ENCODE results near the gene AMT. TPM values are rescaled to one million over a fixed set of nuclear protein-coding genes. Genes with fewer than 3 reads are reported as not detected.
A peak's percentile ranks its signal among the peaks of the same experiment; 100 is the strongest.

The AMT gene
- total and polyA plus RNA-seq, 2 of the 13 experiments (the other 11 are each of a cell fraction or from before 2014, with no cell fraction given), result 35.3 to 59.0 TPM

GRCh38 chr3:49454458-49454857, 32.2 kb upstream of the AMT start (continued):
- TF ChIP-seq ARID5B (CRISPR knock-in tag; IDR thresholded peaks at IDR 0.05) (0 out of 2 replicates have a peak, but pooled peaks have one; percentile 20), ZNF205 (CRISPR knock-in tag; IDR thresholded peaks at IDR 0.05) (no peak), MBNL3 (CRISPR knock-in tag; conservative IDR thresholded peaks at IDR 0.05) (no peak), ZNF784 (CRISPR knock-in tag; IDR thresholded peaks at IDR 0.05; ENCODE audit: borderline replicate concordance) (no peak), ZBTB26 (CRISPR knock-in tag; IDR thresholded peaks at IDR 0.05; ENCODE audit: borderline replicate concordance) (no peak), STAT5B (CRISPR knock-in tag; IDR thresholded peaks at IDR 0.05) (no peak), YEATS4 (CRISPR knock-in tag; IDR thresholded peaks at IDR 0.05; ENCODE audit: borderline replicate concordance) (no peak), KMT2A (CRISPR knock-in tag; IDR thresholded peaks at IDR 0.05) (no peak), ZNF580 (CRISPR knock-in tag; IDR thresholded peaks at IDR 0.05; ENCODE audit: borderline replicate concordance, low read depth) (0 out of 2 replicates have a peak, but pooled peaks have one; percentile 53), TRIM22 (IDR thresholded peaks at IDR 0.05) (no peak), HOXA5 (CRISPR knock-in tag; IDR thresholded peaks at IDR 0.05) (no peak), ELF3 (CRISPR knock-in tag; IDR thresholded peaks at IDR 0.05) (0 out of 2 replicates have a peak, but pooled peaks have one; percentile 17), ELF4 (CRISPR knock-in tag; IDR thresholded peaks at IDR 0.05; ENCODE audit: borderline replicate concordance) (no peak), RORA (CRISPR knock-in tag; IDR thresholded peaks at IDR 0.05) (no peak), STAG1 (CRISPR knock-in tag; IDR thresholded peaks at IDR 0.05) (peak; percentile 90), CHD4 (IDR thresholded peaks at IDR 0.05; ENCODE audit: borderline replicate concordance, low read length) (no peak), ZNF33A (CRISPR knock-in tag; IDR thresholded peaks at IDR 0.05; ENCODE audit: borderline replicate concordance) (no peak), ZFP37 (CRISPR knock-in tag; IDR thresholded peaks at IDR 0.05; ENCODE audit: borderline replicate concordance) (no peak), PBX3 (CRISPR knock-in tag; IDR thresholded peaks at IDR 0.05; ENCODE audit: borderline replicate concordance) (no peak), ZKSCAN8 (CRISPR knock-in tag; IDR thresholded peaks at IDR 0.05; ENCODE audit: borderline replicate concordance) (no peak), BCL3 (CRISPR knock-in tag; IDR thresholded peaks at IDR 0.05) (no peak)

Data from HepG2 (cell line).